Measurements from ENCODE around the gene MKNK1.
"Not testable (repeated sequence)": the region's sequence is repeated elsewhere in the genome, so short reads cannot be mapped to it uniquely, and the experiment has no call there.

The MKNK1 gene

GRCh38 chr1:46603858-46604549 is at the start of gene MKNK1:
Gene MKNK1 (minus strand): TSS chr1:46604268. CDS start chr1:46583327, 20,941 bp downstream.
- peak; percentile 96 for DNase-seq (ENCODE audit: low read depth)

- no peak for DNase-seq (ENCODE audit: low read depth)
These were observed 49.4 kb upstream of the MKNK1 start for GRCh38 chr1:46653405-46653958.

- no peak for DNase-seq (ENCODE audit: low read depth)
These were observed 48.4 kb upstream of the MKNK1 start for GRCh38 chr1:46652321-46653100.

GRCh38 chr1:46651152-46651551 is 47.1 kb upstream of the MKNK1 start:
- not testable (repeated sequence) for DNase-seq (ENCODE audit: low read depth)

GRCh38 chr1:46650491-46650890 is 46.4 kb upstream of the MKNK1 start:
- no peak for DNase-seq (ENCODE audit: low read depth)

- DNase-seq (ENCODE audit: low read depth) = no peak
These were observed 45.7 kb upstream of the MKNK1 start for GRCh38 chr1:46649764-46650163.

- DNase-seq (ENCODE audit: low read depth) = no peak
These were observed 43.5 kb upstream of the MKNK1 start for GRCh38 chr1:46647611-46648010.

GRCh38 chr1:46646844-46647243 is 42.8 kb upstream of the MKNK1 start:
- DNase-seq (ENCODE audit: low read depth) = no peak

GRCh38 chr1:46646331-46646730 is 42.3 kb upstream of the MKNK1 start:
- no peak for DNase-seq (ENCODE audit: low read depth)

GRCh38 chr1:46645815-46646214 is 41.7 kb upstream of the MKNK1 start:
- no peak for DNase-seq (ENCODE audit: low read depth)

- DNase-seq (ENCODE audit: low read depth) = no peak
These were observed 39.3 kb upstream of the MKNK1 start for GRCh38 chr1:46643368-46643775.

- no peak for DNase-seq (ENCODE audit: low read depth)
These were observed 38.1 kb upstream of the MKNK1 start for GRCh38 chr1:46642115-46642680.

GRCh38 chr1:46639547-46639946 is 35.5 kb upstream of the MKNK1 start:
- DNase-seq (ENCODE audit: low read depth) = no peak

GRCh38 chr1:46638921-46639320 is 34.9 kb upstream of the MKNK1 start:
- no peak for DNase-seq (ENCODE audit: low read depth)

- DNase-seq (ENCODE audit: low read depth) = no peak
These were observed 33.5 kb upstream of the MKNK1 start for GRCh38 chr1:46637444-46638083.

GRCh38 chr1:46635205-46635604 is 31.1 kb upstream of the MKNK1 start:
- DNase-seq (ENCODE audit: low read depth) = no peak

GRCh38 chr1:46630719-46631118 is 26.7 kb upstream of the MKNK1 start:
- DNase-seq (ENCODE audit: low read depth) = no peak

- DNase-seq (ENCODE audit: low read depth) = no peak
These were observed 19.9 kb upstream of the MKNK1 start for GRCh38 chr1:46623743-46624644.

GRCh38 chr1:46622344-46622743 is 18.3 kb upstream of the MKNK1 start:
- no peak for DNase-seq (ENCODE audit: low read depth)

- DNase-seq (ENCODE audit: low read depth) = no peak
These were observed 17.9 kb upstream of the MKNK1 start for GRCh38 chr1:46621930-46622329.

GRCh38 chr1:46619656-46620258 is 15.7 kb upstream of the MKNK1 start:
- DNase-seq (ENCODE audit: low read depth) = no peak

Data from stimulated activated CD8-positive, alpha-beta memory T cell treated with anti-CD3 and anti-CD28 coated beads, Interleukin-12 subunit alpha, Interleukin-12 subunit beta, amount 100 ng/mL, for 4 hours (primary cell).